GM18873 (cell line): ENCODE results near the gene NPR3.

Experiments
- ATAC-seq: cut with Tn5 transposase; IDR thresholded peaks from one replicate; pipeline ENCODE4 v1.9.1; 2021; ENCODE audit warnings: mild to moderate bottlenecking, moderate library complexity, moderate number of reproducible peaks; ENCODE audit not compliant: unreplicated experiment, low FRiP score

NPR3 gene

DNA sequence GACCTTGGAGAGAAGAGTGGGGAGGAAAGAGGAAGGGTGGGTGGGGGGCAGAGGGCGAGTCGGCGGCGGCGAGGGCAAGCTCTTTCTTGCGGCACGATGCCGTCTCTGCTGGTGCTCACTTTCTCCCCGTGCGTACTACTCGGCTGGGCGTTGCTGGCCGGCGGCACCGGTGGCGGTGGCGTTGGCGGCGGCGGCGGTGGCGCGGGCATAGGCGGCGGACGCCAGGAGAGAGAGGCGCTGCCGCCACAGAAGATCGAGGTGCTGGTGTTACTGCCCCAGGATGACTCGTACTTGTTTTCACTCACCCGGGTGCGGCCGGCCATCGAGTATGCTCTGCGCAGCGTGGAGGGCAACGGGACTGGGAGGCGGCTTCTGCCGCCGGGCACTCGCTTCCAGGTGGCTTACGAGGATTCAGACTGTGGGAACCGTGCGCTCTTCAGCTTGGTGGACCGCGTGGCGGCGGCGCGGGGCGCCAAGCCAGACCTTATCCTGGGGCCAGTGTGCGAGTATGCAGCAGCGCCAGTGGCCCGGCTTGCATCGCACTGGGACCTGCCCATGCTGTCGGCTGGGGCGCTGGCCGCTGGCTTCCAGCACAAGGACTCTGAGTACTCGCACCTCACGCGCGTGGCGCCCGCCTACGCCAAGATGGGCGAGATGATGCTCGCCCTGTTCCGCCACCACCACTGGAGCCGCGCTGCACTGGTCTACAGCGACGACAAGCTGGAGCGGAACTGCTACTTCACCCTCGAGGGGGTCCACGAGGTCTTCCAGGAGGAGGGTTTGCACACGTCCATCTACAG, 760 bp downstream of the NPR3 start:
- no peak for ATAC-seq

DNA sequence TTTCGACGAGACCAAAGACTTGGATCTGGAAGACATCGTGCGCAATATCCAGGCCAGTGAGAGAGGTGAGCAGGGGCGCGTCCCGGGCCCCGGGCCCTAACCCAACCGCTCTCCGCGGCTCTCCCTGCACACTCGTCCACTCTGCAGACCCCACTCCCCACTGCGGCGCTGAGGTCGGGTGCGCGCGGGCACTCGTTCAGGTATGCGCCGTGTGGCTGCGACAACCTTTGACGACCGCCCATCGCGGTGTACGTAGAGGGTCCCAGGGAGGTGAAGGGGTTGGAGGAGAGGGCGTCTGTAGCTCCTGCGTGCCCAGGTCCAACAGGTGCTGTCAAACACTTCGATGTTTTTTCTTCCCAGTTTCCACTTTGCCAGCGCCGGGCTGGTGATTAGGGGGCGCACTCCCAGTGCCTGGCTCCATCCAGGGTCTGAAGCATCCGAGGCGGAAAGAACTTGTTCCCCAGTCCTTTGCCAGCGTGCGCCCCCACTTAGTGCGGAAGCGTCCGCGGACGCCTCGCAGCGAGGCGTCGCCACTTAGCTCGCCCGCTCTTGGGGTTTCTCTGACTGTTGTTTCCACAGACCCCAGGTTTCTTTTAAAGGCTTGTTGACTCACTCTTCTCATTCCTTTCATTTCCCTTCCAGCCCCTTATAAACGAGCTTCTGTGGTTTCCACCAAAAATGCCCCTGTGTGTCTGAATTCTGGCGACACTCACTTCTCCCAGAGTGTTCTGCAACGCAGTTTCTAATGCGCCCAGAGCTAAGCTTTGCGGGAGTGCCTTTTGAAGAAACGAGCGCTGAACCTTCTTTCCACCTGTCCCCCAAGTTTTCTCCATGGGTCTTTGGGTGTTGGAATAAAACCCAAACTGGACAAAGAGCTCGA, 1.6 kb downstream of the NPR3 start:
- no peak for ATAC-seq

DNA sequence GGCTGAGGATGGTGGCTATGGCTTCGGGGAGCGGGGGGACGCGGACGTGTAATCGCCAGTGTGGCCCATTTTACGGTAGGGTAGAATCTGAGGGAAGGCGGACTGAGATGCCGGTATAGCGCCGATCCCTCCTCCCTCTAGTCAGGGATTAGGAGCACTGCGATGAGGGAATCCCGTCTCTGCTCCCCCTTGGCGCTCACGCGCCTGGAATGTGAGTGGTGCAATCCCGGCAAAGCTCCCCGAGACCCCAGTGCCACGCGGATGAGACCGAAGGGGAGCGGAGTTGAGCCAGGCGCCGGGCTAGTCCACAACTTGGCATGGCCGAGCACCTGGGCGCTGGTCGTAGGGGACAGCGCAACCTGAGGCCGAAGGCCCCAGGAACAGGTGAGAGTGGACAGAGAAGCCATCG, 2.2 kb downstream of the NPR3 start:
- no peak for ATAC-seq

DNA sequence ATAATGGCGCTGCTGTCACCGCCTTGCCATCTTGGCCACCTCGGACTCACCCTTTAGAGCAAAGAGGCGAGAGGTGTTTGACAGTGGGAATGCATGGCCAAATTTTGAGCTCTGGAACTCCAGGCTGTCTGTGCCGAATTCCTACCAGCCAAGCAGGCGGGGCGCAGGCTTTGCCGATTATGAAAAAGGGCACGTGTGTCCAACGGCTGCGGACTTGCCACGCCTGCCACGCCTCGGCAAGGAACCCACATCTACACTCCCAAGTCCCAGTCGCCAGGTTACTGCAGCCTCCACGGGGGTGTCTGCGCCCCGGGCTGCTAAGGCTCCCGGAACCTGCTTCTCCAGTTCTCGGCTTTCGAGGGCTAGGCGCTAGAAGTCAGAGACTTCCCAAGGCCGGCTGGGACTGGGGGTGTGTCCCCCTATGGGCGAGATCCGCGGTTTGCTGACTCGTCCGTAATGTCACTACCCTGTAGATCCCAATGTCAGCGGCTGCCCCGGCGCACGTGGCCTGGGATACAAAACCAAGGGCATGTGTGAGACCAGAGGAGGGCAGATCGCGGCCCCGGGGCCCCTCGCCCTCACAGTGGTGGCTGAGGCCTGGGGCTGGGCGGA, 2.8 kb downstream of the NPR3 start:
- no peak for ATAC-seq

DNA sequence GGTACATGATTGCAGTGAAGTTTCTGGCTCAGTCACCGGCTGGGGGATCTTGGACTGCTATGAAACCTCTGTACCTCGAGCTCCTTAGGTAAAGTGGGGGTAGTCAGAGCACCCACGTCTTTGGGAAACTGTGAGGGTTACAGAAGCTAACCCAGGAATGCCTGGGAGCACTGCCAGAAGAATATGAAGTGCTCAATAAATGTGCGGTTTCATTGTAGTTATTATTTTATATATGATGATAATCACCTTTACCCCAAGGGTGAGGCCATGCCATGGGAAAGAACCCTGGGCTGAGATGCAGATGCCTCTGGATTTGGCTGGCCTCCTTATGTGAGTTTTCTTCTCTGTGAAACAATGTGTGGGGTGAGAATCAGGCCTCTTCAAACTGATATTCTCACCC, 3.7 kb downstream of the NPR3 start:
- ATAC-seq: no peak

DNA sequence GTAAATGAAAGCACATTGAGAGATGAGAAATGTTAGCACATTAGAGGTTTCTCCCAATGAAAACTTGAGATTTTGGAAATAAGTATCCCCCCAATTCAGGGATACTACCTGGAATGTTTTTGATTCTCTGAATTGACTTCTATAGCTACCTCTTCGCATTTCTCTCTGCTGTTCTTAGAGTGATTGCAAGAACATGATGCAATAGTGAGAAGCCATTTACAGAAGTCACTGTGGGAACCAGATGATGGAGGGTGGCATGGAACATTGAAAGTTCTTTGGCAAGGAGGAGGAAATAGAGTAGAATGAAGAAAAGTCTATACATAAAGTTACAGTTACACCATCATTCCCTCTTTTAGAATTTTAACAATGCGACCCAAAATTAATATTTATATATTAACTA, 9.2 kb downstream of the NPR3 start:
- no peak for ATAC-seq

DNA sequence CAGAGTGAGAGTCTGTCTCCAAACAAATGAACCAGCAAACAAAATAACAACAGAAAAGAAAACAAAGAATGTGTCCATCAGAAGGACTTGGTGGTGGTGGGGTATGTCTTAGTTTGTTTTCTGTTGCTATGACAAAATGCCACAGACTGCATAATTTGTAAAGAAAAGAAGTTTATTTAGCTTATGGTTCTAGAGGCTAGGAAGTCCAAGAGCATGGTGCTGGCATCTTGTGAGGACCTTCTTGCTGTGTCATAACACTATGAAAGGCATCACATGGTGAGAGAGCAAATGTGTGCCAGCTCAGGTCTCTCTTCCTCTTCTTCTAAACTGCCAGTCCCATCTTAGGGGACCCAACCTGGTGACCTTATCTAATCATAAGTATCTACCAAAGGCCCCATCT, 10.5 kb downstream of the NPR3 start:
- ATAC-seq: no peak

DNA sequence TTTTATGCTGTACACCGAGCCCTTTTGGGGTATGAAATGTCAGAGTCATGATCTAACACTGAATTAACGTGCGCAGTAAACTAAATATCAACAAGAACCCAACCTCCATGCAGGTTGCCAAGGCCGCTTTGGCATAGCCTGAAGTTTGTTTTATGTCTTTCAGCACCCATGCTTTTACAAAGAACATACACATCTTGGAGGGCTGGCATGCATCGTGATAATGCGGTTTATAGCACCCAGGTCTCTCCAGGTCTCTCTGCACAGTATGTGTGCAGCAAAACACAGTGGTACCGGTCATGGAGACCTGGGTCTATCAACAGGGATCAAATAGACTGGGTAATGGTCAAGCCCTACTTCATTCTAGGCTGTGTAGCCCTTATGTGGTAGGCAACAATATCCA, 11.8 kb downstream of the NPR3 start:
- no peak for ATAC-seq

DNA sequence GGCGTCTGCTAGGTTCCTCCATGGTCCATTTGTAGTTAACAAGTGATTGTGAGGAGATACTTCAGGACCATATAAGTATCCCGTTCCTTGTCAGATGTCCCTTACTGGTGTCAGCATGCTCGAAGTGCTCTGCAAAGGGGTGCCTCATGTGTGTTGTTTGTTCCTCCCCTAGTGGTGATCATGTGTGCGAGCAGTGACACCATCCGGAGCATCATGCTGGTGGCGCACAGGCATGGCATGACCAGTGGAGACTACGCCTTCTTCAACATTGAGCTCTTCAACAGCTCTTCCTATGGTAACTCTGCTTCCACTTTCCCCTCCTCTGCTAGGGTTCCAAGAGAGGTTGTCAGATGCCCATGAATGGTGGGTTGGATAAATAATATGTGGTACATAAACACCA, 13.4 kb downstream of the NPR3 start:
- no peak for ATAC-seq

DNA sequence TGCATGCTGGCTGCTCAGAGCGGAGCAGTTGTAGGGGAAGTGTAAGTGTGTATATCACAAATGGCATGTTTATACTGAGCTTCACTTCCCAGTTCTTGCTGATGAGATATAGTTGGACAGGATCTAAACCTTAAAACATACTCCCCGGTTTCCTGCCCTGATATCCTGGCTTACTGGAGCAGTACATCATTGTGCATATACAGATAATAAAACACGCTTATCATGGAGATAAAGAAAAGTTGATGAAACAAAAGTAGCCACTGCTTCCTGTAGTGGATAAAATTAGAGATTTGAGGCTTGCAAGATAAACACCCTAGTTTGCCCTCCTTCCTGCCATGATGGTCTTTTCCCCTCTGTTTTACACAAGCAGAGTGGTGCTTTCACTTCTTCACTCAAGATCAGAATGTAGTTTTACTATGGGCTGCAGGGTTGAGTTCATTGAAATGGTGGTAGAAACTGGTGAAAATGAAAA, 15.0 kb downstream of the NPR3 start:
- no peak for ATAC-seq

DNA sequence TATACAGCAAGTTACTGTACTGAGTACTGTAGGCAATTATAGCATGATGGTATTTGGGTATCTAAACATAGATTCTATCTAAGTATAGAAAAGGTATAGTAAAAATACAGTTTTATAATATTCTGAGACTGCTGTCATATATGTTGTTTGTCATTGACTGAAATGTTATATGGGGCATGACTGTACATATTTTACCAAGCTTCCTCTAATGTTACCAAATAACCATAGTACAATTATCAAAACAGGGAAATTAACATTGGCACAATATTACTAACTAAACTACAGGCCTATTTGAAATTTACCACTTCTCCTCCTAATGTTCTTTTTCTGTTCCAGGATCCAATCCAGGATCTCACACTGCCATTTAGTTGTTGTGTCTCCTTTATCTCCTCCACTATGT, 18.5 kb downstream of the NPR3 start:
- ATAC-seq: no peak

DNA sequence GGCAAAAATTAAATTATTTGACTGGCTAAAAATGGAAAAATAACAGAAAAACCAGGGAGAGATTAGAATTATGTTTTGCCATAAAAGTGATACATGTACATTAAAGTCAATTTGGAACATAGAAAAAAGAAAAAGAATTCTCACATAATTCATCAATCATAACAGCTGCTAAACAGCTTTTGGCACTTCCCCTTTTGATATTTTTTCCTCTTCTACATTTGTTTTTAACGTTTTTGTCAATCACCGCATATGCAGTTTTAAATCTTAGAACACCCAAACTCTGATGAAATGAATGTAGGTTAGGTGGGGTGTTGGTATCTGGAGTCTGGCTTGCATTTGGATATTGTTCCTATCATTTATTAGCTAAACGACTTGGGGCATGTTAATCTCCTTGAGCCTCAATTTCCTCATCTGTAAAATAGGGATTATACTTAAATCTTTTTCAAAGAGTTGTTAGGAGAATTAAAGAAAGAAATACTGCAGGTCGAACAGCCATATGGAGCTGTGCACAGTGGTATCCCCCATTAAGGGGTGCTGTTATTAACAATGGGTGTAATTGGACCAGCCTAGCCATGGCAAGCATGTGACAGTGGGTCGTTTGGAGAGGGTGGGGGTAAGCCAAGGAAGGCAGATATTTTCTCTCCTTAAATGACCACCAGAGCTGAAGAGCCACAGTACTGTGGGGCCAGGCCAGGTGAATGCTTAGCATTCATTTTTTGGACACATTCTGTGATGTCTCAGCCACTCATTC, 22.6 kb downstream of the NPR3 start:
- ATAC-seq: no peak

DNA sequence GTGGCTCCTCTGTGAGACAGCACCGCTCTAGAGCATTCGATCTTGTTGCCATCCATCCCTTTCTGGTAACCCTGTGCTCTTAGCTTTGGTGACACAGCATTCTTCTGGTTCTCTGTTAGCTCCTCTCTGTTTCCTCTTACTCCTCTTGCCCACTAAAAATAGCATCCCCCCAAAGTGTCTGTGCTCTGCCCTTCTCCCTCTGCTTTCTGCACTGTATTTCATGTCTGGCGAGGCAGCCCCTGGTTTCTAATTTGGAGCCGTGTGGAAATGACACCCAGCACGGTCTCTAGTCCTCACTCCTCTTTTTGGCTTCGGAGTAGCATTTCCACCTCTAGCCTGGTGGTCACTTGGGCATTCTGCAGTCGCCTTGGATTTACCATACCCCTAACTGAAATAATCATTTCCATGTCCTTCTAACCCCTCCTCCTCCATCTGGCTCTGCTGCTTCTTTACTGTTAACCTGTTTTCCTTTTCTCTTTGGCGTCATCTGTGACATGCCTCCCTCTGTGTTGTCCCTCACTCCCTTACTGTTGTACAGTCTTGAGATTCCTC, 23.8 kb downstream of the NPR3 start:
- no peak for ATAC-seq

DNA sequence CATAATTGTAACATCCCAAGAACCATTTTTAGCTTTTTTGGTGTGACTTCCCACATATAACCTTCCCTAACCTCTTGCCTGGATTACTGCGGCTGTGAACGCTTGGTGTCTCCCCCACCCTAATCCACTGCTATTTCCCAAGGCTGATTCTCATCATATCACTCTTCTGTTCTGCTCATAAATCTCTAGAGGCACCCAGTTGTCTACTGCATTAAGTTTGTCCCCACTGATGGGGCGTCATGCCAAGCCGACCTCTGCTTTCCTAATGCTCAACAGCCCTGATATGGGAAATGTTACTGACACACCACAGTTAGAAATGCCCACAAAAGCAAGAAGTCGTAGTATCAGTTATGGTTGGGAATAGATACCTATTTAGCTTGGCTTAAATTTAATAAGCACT, 24.4 kb downstream of the NPR3 start:
- ATAC-seq: no peak

DNA sequence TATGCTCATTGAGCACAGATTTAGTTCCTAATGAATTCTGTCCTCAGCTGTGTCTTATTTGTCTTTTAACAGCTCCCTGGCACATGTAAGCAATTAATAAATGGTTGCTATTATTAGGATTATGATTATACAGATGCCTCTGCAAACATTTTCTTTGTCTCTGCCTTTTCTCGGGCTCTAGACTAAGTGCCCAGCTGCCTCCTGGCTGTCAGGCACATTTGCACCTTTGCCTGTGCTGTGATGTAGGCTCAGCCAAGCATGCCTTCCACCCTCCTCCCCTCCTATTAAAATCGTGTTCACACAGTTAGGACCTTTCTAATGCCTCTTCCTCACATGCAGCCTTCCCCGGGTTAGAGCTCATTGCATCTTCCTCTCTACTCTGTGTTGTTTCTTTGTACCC, 25.7 kb downstream of the NPR3 start:
- ATAC-seq: no peak

DNA sequence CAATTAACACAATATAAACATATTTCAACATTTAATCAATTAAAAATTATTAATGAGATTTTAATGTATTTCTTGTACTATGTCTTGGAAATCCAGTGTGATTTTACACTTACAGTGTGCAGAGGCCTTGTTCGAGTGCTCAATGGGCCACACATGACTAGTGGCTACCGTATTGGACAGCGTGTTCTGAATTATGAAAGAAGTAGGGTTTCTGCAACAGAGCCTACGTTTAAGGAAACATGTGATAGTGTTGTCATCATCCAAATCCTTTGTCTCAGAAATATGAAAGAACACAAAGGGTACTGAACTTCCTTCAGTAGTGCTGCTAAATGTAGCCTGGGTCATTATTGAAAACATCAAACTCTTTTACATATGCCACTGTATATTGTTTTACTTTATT, 29.5 kb downstream of the NPR3 start:
- ATAC-seq: no peak

DNA sequence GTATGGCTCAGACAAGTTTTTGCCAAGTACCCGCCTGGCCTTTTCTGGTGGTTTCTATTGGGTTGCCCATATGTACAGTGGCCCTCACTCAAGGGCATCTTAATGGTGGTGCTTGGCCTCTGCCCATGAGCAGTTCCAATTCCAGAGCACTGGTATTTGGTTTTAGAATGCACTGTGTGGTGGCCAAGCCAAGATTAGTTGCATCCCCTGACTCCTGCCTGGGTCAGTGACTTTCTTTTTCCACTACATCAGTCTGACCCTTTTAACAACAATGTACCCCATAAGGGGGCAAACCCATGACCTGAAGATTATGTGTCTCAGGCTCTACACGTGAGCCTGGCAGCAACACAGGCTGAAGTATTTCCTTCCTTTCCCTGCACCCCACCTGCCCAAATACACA, 34.2 kb downstream of the NPR3 start:
- ATAC-seq: no peak

DNA sequence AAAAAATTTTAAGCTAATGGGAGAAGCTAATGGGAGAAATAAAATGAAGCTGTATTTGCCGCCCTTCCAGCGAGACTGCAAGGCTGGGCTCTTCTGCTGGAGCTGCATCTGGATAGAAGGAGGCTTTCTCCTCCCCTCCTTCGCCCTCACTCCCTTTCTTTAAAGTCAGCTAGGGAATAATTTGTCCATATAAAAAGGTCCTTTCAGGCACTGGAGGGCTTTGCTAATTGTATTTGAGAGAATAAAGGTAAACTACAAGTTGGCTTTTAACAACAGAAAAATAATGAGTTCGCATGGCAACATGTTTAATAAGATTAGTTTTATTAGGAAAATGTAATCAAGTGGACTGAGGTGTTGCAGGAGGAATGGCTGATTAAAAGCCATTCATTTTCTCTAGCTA, 41.3 kb downstream of the NPR3 start:
- no peak for ATAC-seq

DNA sequence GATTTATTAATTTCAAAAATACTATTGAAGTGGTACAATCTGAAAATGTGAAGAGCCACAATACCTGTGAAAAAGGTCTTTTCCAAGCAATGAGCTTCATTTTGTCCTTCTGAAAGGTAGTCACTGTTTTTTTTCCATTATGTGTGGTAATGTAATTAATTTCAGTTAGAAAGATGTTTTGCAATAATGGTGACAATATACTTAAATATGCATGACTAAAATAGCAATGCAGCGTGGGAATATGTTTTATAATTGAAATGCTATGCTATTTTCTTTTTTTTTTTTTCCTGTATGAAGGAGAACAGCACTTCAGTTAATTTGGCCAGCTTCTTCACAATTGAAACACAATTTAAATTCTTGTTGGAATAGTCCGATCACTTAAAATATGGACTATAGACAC, 41.9 kb downstream of the NPR3 start:
- no peak for ATAC-seq

DNA sequence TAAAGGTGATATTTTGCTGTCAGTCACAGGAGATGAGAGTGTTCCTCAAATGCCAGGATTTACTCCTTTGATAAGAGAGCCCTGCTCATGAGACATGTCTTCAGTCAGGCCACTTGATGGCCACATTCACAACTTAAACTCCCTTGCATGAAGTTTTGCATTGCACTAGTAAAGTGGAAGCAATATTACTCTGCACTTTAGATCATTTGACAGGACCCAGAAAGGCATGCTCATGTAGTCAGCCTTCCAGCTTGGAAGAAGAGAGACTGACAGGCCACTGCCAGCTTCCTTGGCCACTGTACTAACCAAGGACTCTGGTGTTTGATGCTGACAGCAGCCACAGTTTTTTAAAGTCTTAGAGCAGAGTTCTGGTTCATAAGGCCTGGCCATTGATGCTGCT, 42.6 kb downstream of the NPR3 start:
- ATAC-seq: no peak
